Measurements from ENCODE around the gene GPR156. TPM values are rescaled to one million over a fixed set of nuclear protein-coding genes. Genes with fewer than 3 reads are reported as not detected.

The GPR156 gene
- total and polyA plus RNA-seq, 2 of the 4 experiments (the other 2 are of a cell fraction) = 0.09 to 0.18 TPM

DNA sequence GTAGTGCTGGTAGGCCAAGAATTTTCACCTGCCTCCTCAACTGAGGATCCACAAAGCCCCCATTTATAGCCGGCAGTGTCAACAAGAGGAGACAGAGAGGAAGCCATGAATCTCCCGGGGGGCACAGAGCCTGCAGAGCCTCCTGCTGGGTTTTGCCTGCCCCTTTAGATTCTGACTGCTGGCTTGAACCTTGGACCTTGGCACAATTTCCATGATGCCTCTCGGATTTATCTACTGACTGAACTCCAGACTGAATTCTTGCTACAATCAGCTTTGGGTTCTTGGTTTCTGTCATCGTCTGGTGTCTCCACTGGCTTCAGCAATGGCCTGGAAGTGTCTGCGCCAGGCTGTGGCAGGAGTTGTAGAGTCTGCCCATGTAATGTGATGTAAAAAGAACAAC, 80.7 kb downstream of the GPR156 start:
- Histone ChIP-seq H3K18ac (ENCODE audit: low read depth, low read length) (no peak overlapping the region), H3K56ac (ENCODE audit: extremely low read depth, insufficient read depth, low read length) (no peak overlapping the region), H3K79me1 (ENCODE audit: low read depth in 1 of 2, low read length in 2 of 2) (no peaks in the 10 kb centered on the region), H3K9ac (ENCODE audit: low read depth, low read length) (no peak overlapping the region), H2BK5ac (ENCODE audit: low read depth, low read length, poor library complexity, severe bottlenecking) (no peak overlapping the region), H3K9me3 (ENCODE audit: control insufficient read depth, insufficient read depth, low read length) (no peaks in the 10 kb centered on the region), H2BK15ac (ENCODE audit: low read depth, low read length) (no peak overlapping the region), H4K5ac (ENCODE audit: low read depth, low read length) (no peak overlapping the region), H4K20me1 (ENCODE audit: insufficient read depth, low read length) (no peaks in the 10 kb centered on the region), H2AK5ac (ENCODE audit: low read depth, low read length) (no peak overlapping the region), H3K36me3 (ENCODE audit: control insufficient read depth, insufficient read depth, low read length) (no peaks in the 10 kb centered on the region), H3K4ac (ENCODE audit: low read depth, low read length) (no peak overlapping the region), H3K27ac (ENCODE audit: insufficient read depth, low read length) (no peak overlapping the region), H3K27me3 (ENCODE audit: control insufficient read depth, insufficient read depth, low read length) (no peaks in the 10 kb centered on the region), H4K8ac (ENCODE audit: low read depth in 2 of 2, low read length in 2 of 2) (no peak overlapping the region), H2AK9ac (replicated peaks; ENCODE audit: low read depth, low read length, poor library complexity) (no peak overlapping the region), H3K9me1 (ENCODE audit: insufficient read depth, low read length) (peaks cover 3% of the 10 kb centered on the region; the same call in 1 of the 2 replicates), H2BK20ac (ENCODE audit: low read depth, low read length) (no peak overlapping the region), H3K4me2 (ENCODE audit: low read depth, low read length) (no peak overlapping the region), H3K4me1 (ENCODE audit: control insufficient read depth, insufficient read depth, low read length) (peaks cover 2% of the 10 kb centered on the region; the same call in 1 of the 2 replicates), H2BK120ac (ENCODE audit: low read depth, low read length) (no peak overlapping the region), H4K91ac (ENCODE audit: insufficient read depth, low read depth, low read length) (no peak overlapping the region), H3K4me3 (ENCODE audit: insufficient read depth, low read depth, low read length) (no peak overlapping the region), H3K23ac (ENCODE audit: low read depth, low read length) (no peak overlapping the region), H3K14ac (replicated peaks; ENCODE audit: low read depth, low read length) (no peak overlapping the region), H2AFZ (replicated peaks; ENCODE audit: low read length, poor library complexity) (no peak overlapping the region)
- DNase-seq = no peak
- no TSS peak for BruUV-seq (replicated peaks)
- 86% methylated on average over 2 of the region's 5 CpGs; no CpG with 5 or more reads in 1 of the 2 experiments for WGBS, 2 experiments (ENCODE audit: extremely low coverage in 2 of 2, insufficient read length in 1 of 2)
- intact Hi-C loops (cut with micrococcal nuclease) (loop anchor here (10.0 kb wide), 1 partner anchor 500 kb away; the partner anchor contains the start of gene CFAP91), dilution Hi-C loops (cut with HindIII; ENCODE audit: low sequenced_read_pairs, unreplicated experiment) (no loop called here), in situ Hi-C loops (cut with MboI; ENCODE audit: low sequenced_read_pairs) (no loop called here)
- TF ChIP-seq, protein P1, sequence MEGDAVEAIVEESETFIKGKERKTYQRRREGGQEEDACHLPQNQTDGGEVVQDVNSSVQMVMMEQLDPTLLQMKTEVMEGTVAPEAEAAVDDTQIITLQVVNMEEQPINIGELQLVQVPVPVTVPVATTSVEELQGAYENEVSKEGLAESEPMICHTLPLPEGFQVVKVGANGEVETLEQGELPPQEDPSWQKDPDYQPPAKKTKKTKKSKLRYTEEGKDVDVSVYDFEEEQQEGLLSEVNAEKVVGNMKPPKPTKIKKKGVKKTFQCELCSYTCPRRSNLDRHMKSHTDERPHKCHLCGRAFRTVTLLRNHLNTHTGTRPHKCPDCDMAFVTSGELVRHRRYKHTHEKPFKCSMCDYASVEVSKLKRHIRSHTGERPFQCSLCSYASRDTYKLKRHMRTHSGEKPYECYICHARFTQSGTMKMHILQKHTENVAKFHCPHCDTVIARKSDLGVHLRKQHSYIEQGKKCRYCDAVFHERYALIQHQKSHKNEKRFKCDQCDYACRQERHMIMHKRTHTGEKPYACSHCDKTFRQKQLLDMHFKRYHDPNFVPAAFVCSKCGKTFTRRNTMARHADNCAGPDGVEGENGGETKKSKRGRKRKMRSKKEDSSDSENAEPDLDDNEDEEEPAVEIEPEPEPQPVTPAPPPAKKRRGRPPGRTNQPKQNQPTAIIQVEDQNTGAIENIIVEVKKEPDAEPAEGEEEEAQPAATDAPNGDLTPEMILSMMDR (conservative IDR thresholded peaks at IDR 0.05; ENCODE audit: low read depth, low read length) = no peak
- TF ChIP-seq BHLHE40 (IDR thresholded peaks at IDR 0.05; ENCODE audit: low read depth, low read length) = no peak
- TF ChIP-seq RAD21 (IDR thresholded peaks at IDR 0.05; ENCODE audit: low read length) = no peak
- TF ChIP-seq, protein P2, sequence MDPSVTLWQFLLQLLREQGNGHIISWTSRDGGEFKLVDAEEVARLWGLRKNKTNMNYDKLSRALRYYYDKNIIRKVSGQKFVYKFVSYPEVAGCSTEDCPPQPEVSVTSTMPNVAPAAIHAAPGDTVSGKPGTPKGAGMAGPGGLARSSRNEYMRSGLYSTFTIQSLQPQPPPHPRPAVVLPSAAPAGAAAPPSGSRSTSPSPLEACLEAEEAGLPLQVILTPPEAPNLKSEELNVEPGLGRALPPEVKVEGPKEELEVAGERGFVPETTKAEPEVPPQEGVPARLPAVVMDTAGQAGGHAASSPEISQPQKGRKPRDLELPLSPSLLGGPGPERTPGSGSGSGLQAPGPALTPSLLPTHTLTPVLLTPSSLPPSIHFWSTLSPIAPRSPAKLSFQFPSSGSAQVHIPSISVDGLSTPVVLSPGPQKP (IDR thresholded peaks at IDR 0.05; ENCODE audit: borderline replicate concordance, low read depth, low read length) = no peak
- TF ChIP-seq CEBPB (IDR thresholded peaks at IDR 0.05; ENCODE audit: low read depth, low read length) = no peak
- TF ChIP-seq CHD1 (IDR thresholded peaks at IDR 0.05; ENCODE audit: low read depth, low read length) = no peak
- TF ChIP-seq SMC3 (IDR thresholded peaks at IDR 0.05; ENCODE audit: low read depth, low read length) = no peak
- TF ChIP-seq FOS (IDR thresholded peaks at IDR 0.05; ENCODE audit: low read depth, low read length) = no peak
- TF ChIP-seq, protein P3, sequence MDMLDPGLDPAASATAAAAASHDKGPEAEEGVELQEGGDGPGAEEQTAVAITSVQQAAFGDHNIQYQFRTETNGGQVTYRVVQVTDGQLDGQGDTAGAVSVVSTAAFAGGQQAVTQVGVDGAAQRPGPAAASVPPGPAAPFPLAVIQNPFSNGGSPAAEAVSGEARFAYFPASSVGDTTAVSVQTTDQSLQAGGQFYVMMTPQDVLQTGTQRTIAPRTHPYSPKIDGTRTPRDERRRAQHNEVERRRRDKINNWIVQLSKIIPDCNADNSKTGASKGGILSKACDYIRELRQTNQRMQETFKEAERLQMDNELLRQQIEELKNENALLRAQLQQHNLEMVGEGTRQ (IDR thresholded peaks at IDR 0.05; ENCODE audit: low read depth, low read length) = no peak
- no peak for TF ChIP-seq MAZ (IDR thresholded peaks at IDR 0.05; ENCODE audit: borderline replicate concordance, low read depth, low read length)
- no peak for TF ChIP-seq RCOR1 (IDR thresholded peaks at IDR 0.05; ENCODE audit: insufficient replicate concordance, low read length)
- no peak for TF ChIP-seq MAFK (IDR thresholded peaks at IDR 0.05; ENCODE audit: low read depth, low read length)
- no peak for TF ChIP-seq MXI1 (IDR thresholded peaks at IDR 0.05; ENCODE audit: borderline replicate concordance, low read depth, low read length)
- ChIA-PET POLR2A (ENCODE audit: unreplicated experiment) (no interaction called here), CTCF (no interaction called here)
- ATAC-seq (ENCODE audit: low read depth) = no peak
